Ureter (tissue), 1 donor: ENCODE measurements around the gene KCNG3. TPM values are rescaled to one million over a fixed set of nuclear protein-coding genes. Genes with fewer than 3 reads are reported as not detected.
"Not testable (repeated sequence)": the region's sequence is repeated elsewhere in the genome, so short reads cannot be mapped to it uniquely, and the experiment has no call there.

Source experiments
- DNase-seq: peaks from one replicate; pipeline ENCODE4 v3.0.0-alpha.2; 2020; ENCODE audit warnings: low spot score
- total RNA-seq: library from RNA; stranded (reverse); gene quantifications from one replicate; pipeline ENCODE4 v1.2.4, GENCODE V29; 2023
- donor health status: DM: yes; HTN: yes; CAD: no.

KCNG3 gene
- total RNA-seq, 1 donor from 2014 or later = not detected

DNA sequence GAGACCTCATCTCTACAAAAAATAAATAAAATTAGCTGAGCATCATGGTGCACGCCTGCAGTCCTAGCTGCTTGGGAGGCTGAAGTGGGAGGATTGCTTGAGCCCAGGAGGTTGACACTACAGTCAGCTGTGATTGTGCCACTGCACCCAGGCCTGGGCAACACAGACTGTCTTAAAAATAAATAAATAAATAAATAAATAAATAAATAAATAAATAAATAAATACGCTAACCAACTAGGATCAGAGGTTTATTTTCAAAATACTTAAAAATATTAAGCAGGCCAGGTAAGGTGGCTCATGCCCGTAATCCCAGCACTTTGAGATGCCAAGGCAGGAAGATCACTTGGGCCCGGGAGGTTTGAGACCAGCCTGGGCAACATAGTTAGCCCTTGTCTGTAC, 63.6 kb downstream of the KCNG3 start:
- DNase-seq = no peak

DNA sequence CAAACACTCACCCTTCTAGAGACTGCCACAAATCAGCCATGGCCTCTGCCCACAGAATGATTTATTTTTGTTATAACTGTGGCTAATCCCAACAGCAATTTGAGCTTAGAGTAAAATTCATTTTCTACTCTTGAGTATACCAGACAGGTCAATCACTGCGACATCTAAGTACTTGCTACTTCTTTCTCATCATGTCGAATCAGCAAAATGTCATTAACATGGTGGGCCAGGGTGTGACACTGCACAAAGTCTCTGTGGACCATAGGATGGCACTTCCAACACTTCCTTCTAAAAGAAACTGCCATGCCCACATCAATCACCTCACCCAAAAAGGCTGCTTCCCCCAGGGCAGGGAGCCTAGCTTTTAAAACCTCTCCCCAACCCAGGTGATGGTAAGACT, 64.4 kb downstream of the KCNG3 start:
- no peak for DNase-seq

DNA sequence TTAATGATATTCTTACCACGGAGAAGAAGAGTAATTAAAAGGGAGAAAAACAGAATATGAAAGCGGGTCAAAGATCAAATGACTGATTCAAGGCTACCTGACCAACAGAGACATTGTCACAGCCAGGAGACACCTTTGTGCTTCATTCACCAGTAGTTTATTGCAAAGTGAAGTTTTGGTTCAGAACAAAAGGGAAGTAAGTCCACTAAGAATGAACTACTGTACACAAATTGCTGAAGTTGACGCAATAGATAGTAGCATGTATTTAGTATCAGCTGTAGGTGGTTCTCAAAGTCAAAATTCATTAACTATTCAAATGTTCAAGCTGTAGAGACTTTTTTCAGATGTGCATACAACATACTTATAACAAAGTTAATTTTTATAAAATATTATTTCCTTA, 68.1 kb downstream of the KCNG3 start:
- DNase-seq = no peak

DNA sequence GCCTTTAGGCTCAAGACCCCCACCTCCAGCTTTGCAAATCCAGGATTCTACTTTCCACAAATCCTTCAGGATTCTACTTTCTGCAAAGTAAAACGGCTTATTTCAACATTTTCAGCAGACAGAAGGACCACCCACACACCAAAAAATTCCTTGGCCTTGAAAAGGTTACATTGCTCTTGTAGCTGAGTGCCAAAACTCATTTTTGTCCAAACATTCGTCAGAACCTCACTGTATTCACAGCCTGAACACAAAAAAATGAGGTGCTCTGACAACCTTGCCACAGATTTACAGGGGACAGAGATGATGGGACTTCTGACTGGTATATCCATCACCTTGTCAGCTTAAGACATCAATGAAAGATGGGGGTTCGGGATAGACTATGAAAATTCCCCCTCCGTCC, 69.7 kb downstream of the KCNG3 start:
- no peak for DNase-seq

DNA sequence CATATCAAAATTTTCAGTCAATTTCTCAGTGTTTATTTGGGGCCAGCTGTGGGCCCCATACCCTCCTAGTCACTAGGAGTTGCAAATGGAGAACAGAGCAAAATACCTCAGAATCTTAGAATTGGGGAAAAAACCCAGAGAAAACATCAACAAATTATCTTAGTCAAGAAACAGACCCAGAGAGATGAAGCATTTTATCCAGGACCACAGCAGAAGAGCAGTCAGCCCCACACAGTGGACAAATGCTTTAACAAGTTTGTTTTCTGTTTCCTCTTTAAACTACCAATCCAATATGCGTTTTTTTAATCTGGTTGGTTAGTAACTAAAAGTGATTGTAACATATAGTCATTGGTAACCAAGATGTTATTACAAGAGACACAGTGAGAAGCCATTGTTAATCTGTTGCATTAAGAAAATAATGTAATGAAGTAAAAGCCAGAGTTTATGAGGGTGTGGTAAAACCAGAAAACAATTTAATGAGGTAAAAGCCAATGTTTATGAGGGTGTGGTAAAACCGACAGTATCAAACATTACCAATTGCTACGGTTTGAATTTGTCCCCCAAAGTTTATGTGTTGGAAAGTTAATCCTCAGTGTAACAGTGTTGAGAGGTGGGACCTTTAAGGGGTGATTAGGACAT, 72.1 kb downstream of the KCNG3 start:
- no peak for DNase-seq

DNA sequence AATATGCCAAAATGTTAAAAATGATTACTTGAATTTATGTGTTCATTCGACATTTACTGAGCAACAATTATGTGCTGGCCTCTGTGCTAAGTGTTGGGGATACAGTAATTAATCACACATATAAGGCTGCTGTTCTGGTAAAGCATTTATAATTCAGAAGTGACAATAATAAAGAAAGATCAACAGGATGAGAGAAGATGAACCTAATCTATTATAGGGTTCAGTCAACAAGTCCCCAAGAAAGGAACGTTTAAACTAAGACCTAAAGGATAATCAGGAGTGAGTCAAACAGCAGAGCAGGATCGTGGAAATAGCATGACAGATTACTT, 72.7 kb downstream of the KCNG3 start:
- no peak for DNase-seq

DNA sequence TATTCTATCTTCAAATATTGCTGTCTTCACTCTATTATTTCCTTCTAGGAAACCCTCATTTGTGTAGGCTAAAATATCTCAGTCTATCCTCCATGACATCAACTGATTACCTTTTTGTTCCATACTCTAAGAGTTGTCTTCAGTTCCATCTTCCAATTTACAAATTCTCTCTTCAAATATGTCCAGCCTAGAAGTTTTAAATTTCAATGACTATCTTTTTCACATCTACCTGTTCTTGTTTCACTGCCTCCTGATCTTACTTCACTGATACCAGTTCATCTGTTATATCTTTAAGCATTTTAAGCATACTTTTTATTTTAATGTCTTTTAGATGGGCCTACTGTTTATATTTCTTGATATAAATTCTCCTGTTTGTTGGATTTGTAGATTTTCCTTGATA, 79.1 kb downstream of the KCNG3 start:
- no peak for DNase-seq

DNA sequence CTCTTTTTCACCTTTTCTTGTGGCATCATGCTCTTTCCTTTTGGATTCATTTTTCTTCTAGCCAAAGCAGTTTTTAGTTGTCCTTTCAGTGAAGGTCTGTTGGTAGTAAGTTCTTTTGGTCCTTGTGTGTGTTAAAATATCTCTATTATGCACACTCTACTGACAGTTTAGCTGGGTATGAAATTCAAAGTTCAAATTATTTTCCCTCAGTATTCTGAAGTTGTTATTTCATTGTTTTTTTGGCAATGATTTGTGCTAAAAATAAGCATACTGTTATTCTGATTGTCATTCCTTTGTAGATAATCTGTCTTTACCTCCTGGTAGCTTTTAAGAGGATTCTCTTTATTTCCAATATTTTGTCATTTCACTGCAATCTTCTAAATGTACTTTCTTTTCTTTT, 79.6 kb downstream of the KCNG3 start:
- DNase-seq = no peak

DNA sequence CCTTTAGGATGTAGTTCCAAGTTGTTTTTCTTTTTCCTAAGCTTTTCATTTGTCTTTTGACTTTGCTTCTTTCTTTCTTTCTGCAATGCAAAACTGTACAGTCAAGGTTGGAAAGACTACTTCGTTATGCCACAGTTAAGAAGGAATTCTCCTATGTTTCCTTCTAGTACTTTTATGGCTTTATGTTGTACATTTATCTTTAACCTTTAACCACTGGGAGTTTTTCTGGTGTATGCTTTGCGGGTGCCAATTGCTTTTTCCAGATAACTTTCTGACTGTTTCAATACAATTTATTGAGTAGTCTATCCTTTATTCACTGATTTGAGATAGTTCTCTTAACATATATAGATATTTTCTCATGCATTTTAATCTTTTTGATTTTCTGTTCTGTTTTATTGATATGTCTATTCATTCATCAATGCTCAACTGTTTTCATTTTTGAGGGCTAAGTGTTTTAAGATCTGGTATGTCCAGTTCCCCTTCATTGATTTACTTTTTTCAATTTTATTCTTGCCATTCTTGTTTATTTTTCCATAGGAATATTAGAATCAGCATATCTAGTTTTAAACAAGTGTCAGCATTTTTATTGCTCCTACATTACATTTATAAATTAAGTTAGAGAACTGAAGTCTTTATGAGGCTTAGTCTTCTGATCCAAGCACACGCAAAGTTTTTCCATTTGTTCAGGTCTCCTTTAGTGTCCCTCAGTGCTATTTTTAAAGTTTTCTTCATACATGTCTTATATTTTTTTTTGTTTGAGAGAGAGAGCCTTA, 82.9 kb downstream of the KCNG3 start:
- no peak for DNase-seq

DNA sequence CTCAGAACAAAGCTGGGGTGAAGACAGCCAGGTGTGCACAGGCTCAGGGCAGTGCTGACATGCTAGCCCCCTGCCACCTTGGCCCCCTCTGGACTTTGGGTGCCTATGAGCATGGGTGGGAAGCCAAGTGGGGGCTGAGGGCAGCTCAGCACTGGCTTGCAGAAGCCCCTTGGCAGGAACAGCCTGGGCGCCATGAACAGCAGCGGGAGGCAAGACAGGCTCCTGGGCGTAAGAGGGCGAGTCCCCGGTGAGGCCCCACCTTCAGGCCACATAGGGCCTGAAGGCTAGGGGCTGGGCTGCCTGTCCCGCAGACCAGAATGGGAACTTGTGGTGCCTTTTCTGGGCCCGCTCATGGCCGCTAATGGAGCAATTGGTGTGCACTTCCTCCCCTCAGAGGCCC, 85.8 kb downstream of the KCNG3 start:
- no peak for DNase-seq

DNA sequence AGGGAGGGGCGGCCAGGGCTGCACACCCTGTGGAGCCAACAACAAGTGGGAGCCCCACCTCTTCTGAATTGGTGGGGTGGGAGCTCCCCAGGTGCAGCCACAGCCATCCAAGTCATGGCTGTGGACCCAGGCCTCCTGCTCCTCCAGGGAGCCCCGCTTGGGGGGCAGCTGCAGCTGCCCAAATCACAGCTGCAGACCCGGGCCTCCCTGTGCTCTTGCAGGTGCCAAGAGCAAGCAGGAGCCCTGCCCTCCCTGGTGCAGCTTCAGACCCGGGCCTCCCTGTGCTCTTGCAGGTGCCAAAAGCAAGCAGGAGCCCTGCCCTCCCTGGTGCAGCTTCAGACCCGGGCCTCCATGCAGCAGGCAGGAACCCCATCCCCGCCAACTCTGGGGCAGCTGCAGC, 86.3 kb downstream of the KCNG3 start:
- no peak for DNase-seq

DNA sequence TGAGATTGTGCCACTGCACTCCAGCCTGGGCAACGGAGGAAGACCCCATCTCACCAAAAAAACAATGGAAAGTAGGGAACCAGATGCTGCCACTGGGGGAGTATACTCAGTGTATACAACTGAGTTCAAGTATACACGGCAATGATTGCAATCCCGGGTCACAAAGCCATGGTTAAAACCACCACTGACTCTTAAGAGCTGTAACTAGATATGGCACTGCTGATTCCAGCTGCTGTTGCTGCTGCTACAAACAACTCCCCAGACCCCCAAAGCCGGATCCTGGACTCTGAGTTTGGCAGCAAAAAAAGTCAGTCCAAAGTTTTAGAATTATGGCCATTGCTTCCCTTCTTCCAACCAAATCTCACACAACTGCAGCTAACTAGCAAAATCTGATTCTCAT, 89.1 kb downstream of the KCNG3 start:
- no peak for DNase-seq

DNA sequence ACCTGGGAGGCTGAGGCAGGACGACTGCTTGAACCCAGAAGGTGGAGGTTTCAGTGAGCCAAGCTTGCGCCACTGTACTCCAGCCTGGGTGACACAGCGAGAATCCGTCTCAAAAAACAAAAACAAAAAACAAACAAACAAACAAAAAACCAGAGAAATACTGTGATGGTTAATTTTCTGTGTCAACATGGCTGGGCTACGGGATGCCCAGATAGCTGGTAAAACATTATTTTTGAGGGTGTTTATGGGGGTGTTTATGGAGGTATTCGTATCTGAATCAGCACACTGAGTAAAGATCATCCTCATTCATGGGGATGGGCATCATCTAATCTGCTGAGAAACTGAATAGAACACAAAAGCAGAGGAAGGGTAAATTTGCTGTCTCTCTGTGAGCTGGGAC, 92.0 kb downstream of the KCNG3 start:
- no peak for DNase-seq

DNA sequence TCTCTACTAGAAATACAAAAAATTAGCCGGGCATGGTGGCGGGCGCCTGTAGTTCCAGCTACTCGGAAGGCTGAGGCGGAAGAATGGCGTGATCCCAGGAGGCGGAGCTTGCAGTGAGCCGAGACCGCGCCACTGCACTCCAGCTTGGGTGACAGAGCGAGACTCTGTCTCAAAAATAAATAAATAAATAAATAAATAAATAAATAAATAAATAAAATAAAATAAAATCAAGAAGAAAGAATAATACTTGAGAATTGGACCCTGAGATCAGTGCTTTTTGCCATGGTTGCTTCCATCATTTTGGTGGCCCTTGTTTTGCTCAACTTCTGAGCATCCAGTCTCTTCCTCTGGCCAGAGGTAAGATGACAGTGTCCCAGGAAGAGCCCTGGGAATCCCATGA, 95.7 kb downstream of the KCNG3 start:
- DNase-seq = not testable (repeated sequence)

DNA sequence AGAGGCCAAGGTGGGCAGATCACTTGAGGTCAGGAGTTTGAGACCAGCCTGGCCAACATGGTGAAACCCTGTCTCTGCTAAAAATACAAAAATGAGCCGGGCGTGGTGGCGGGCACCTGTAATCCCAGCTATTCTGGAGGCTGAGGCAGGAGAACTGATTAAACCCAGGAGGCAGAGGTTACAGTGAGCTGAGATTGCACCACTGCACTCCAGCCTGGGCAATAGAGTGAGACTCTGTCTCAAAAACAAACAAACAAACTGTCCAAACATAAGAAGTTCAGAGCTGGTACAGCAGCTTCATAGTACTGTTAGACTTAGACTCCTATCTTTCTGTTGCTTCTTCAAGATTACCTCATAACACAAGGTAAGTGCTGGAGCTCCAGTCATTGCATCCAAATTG, 100.5 kb downstream of the KCNG3 start:
- not testable (repeated sequence) for DNase-seq

DNA sequence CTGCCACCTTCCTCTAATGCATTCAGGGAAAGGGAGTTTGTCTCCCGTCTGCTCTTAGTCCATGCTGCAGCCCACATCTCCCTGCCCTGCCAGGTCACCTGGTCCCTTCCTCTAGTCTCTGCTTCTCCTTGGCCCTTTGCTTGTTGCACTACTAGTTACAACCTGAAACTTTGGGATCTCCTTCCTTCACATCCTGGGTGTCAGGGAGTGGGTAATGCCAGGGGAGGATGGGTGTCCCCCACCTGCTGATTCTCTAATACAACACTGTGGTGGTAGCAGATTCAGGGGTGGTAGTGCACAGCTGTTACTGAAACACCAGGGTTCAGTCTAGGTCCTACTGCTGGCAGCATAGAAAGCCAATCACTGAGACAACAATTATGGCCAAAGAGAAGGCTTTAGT, 101.6 kb downstream of the KCNG3 start:
- no peak for DNase-seq

Other genes with a start within 250 kb of the KCNG3 start
- gene COX7A2L, start 132.8 kb downstream of the KCNG3 start, total RNA-seq = 89.9 TPM
- 72.8 TPM for gene MTA3, start 74.7 kb upstream of the KCNG3 start, total RNA-seq